Measurements from ENCODE around the gene USP48.
A peak's percentile ranks its signal among the peaks of the same experiment; 100 is the strongest.

The USP48 gene

DNA sequence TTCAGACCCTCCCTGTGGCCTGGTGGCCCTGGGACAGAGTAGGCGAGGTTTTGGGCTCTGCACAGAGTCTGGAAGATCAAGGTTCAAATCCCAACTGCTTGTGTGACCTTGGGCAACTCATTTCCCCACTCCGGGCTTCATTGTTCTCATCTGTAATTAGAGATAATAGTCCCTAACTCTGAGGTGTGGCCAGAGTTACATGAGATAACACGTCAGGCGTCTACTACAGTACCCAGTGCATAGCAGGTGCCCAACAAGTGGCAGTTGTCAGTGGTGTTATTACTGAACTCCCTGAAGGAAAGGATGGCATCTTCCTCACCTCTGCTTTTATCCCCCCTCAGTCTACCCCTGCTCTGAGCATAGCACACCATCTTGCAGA is 134.6 kb downstream of the USP48 start:
- H3K4me3 ChIP-seq (ENCODE audit: low read depth, low read length): no peak overlapping the region
- DNase-seq (ENCODE audit: low read depth, low spot score): no peak
- in situ Hi-C loops (cut with HindIII; ENCODE audit: low sequenced_read_pairs): no loop called here
- TF ChIP-seq CTCF (IDR thresholded peaks at IDR 0.05; ENCODE audit: low read depth, low read length): no peak

DNA sequence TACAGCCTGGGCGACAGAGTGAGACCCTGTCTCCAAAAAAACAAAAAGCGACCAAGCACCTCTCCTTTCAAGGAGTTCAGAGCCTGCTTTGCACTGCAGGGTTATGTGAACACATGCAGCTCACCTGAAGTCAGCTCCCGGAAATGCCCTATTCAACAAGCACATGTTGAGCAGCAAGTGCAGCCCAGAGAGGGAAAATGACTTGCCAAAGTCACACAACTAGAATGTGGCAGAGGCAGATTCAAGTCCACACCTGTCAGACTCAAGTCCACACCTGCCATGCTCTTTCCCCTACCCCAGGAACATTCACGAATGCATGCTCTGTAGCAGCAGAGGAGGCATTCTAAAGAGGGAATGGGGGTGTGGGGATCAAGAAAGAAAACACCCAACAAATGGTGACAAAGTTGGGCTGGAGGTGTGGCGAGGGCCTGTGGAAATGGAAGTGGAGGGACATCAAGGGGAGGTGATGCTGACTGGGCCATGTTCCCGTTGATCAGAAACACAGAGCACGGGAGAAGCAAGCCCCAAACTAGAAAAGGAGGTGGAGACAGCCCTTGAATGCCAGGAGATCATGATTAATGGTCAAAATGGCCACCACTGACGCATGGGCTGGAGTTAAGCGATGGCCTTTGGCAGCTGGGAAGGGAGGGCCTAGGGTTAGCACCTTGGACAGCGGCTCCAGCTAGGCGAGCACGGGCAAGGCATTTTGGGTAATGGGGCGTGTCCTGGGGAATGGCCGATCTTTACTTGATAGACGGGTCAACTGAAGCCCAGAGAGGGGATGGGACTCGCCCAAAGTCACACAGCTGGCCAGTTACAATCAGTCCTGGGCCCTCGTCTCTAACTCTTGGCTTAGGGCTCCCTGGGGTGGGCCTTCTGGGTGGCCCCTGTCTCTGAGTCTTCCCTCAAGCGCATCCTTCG is 135.3 kb downstream of the USP48 start:
- no peak for TF ChIP-seq CTCF (IDR thresholded peaks at IDR 0.05; ENCODE audit: low read depth, low read length)
- DNase-seq (ENCODE audit: low read depth, low spot score): peak; percentile 41
- no peak overlapping the region for H3K4me3 ChIP-seq (ENCODE audit: low read depth, low read length)
- in situ Hi-C loops (cut with HindIII; ENCODE audit: low sequenced_read_pairs): no loop called here

GRCh38 chr1:21645550-21645949 is 137.4 kb downstream of the USP48 start:
- DNase-seq (ENCODE audit: low read depth, low spot score): no peak
- in situ Hi-C loops (cut with HindIII; ENCODE audit: low sequenced_read_pairs): no loop called here
- no peak overlapping the region for H3K4me3 ChIP-seq (ENCODE audit: low read depth, low read length)
- TF ChIP-seq CTCF (IDR thresholded peaks at IDR 0.05; ENCODE audit: low read depth, low read length): no peak

- no peak overlapping the region for H3K4me3 ChIP-seq (ENCODE audit: low read depth, low read length)
- in situ Hi-C loops (cut with HindIII; ENCODE audit: low sequenced_read_pairs): no loop called here
- TF ChIP-seq CTCF (IDR thresholded peaks at IDR 0.05; ENCODE audit: low read depth, low read length): no peak
- DNase-seq (ENCODE audit: low read depth, low spot score): no peak
These were observed 138.0 kb downstream of the USP48 start for GRCh38 chr1:21644906-21645305.

- H3K4me3 ChIP-seq (ENCODE audit: low read depth, low read length): no peak overlapping the region
- in situ Hi-C loops (cut with HindIII; ENCODE audit: low sequenced_read_pairs): no loop called here
- no peak for TF ChIP-seq CTCF (IDR thresholded peaks at IDR 0.05; ENCODE audit: low read depth, low read length)
- DNase-seq (ENCODE audit: low read depth, low spot score): no peak
These were observed 138.6 kb downstream of the USP48 start for GRCh38 chr1:21644348-21644747.

DNA sequence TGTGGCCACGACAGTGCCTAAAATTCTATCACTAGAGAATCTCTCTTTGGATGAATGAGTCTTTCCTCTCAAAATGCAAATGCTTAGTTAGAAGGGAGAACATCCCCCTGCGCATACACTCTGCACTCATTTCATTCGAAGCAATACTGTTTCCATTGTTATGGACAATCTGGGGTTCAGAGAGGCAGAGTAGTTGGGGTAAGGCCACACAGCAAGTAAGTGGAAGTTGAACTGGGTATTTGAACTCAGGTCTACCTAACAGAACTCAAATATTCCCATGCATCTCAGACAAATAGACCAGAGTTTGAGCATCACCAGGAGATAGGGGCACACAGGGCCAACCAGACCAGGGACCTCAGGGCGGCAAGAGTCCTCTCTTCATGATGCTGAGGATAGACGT is 139.3 kb downstream of the USP48 start:
- no peak for TF ChIP-seq CTCF (IDR thresholded peaks at IDR 0.05; ENCODE audit: low read depth, low read length)
- in situ Hi-C loops (cut with HindIII; ENCODE audit: low sequenced_read_pairs): no loop called here
- no peak for DNase-seq (ENCODE audit: low read depth, low spot score)
- H3K4me3 ChIP-seq (ENCODE audit: low read depth, low read length): no peak overlapping the region

Data from astrocyte of the spinal cord (primary cell).